Right hindlimb (tissue), 1 donor: Measurements from ENCODE around the gene CDC123.
A peak's percentile ranks its signal among the peaks of the same experiment; 100 is the strongest.
"Not testable (repeated sequence)": the region's sequence is repeated elsewhere in the genome, so short reads cannot be mapped to it uniquely, and the experiment has no call there.

ENCODE experiments used
- DNase-seq: peaks from one replicate; pipeline ENCODE4 v3.0.0-alpha.2; 2018

Gene CDC123

DNA sequence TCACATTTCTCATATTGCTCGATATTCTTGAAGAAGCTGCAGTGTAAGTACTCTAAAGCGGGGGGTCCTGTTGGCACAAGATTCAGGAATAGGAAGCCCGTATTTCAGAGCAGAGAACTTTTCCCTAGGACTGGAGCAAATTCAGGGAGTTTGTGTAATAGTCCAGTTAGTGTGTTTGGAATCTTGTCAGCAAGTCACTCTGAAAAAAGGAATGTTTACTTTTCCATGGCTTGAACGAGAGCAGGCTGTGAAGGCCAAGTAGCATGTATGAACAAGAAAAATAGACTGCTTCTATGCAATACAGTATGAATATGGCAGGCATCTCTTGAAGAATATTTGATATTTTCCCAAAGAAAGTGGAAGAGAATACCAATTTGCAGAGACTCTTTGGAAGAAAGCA is 39.8 kb downstream of the CDC123 start:
- DNase-seq = no peak

DNA sequence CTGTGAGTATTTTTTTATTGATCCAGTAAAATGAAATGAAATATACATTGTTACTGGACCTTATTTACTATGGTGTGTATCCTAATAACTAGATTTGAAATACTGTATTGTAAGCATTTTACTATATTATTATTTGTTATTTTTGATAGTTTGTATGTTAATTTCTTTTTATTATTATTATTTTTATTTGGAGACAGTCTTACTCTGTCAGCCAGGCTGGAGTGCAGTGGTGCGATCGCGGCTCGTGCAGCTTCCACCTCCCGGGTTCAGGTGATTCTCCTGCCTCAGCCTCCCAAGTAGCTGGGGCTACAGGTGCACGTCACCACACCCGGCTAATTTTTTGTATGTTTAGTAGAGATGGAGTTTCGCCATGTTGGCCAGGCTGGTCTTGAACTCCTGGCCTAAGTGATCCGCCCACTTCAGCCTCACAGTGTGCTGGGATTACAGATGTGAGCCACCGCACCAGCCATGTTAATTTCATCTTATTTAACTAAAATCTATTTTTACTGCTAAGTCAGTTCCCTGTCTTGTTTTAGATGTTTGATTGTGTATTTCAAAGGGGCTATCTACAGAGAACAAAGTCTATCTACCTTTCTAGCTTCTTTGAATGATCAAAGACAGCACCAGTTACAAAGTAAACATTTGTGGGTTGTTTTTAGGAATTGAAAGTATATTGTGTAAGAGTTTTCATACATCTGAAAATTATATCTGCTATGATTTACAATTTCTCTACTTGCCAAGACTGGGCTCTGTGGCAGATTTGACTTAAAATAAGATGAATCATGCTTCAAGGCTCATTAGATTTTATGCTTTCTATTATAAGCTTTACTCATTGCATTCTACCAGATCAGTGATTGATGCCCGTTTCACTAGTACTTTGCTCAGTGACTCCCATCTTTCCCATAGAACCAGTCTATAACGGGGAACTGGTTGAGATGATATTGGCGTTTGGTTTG is 41.6 kb downstream of the CDC123 start:
- no peak for DNase-seq

DNA sequence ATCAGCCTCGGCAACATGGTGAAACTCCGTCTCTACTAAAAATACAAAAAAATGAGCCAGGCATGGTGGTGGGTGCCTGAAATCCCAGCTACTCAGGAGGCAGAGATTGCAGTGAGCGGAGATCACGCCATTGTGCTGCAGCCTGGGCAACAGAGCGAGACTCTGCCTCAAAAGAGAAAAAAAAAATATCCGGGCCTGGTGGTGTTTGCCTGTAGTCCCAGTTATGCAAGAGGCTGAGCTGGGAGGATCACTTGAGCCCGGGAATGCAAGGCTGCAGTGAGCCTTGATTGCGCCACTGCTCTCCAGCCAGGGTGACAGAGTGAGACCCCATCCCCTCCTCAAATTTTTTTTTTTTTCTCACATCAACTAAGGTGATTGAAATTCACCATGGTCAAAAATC is 42.8 kb downstream of the CDC123 start:
- no peak for DNase-seq

- DNase-seq = peak; percentile 34
Measured at GRCh38 chr10:12241810-12242529, 46.0 kb downstream of the CDC123 start.

DNA sequence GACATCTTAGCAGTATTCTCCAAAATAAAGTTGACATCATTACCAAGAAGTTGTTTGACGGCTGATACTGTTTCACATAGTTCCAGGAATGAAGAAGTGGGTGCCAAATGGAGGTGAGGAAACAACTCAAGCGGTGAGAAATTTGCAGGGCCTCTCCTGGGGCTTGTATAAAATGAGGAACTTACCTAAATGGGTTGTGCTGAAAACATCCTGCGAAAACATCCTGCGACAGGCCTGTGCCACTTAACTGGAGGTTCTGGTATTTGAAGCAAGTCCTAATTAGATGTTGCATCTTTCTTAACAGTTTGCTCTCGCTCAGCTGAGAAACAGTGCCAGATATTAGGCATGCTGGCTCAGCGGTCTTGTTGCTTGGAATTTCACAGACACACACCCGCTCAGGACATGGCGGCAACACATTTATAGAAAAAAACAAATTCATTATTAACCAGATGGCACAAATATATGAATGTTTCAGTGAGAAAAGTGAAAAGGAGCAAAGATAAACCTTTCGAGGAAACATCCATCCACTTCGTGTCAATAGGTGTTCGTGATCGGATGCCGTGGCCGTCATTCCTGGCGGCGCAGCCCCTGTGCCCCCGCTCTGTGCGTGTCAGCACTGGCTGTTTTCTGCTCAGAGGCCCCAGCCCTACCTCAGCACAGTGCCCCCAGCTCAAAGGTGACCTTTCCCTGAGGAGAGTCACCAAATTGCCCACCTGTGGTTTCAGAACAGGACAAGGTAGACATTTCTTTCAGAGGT is 48.1 kb downstream of the CDC123 start:
- no peak for DNase-seq

GRCh38 chr10:12250181-12250580 is 54.2 kb downstream of the CDC123 start:
- no peak for DNase-seq

DNA sequence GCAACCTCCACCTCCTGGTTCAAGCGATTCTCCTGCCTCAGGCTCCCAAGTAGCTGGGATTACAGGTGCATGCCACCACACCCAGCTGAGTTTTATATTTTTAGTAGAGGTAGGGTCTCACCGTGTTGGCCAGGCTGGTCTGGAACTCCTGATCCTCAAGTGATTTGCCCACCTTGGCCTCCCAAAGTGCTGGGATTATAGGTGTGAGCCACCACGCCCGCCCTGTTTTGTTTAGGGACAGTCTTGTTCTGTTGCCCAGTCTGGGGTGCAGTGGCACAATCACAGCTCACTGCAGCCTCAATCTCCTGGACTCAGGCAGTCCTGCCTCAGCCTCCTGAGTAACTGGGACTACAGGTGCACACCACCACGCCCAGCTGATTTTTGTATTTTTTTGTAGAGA is 54.7 kb downstream of the CDC123 start:
- DNase-seq = not testable (repeated sequence)

- DNase-seq = no peak
Measured at GRCh38 chr10:12251581-12251980, 55.6 kb downstream of the CDC123 start.

- DNase-seq = no peak
Measured at GRCh38 chr10:12252882-12253546, 57.0 kb downstream of the CDC123 start.

DNA sequence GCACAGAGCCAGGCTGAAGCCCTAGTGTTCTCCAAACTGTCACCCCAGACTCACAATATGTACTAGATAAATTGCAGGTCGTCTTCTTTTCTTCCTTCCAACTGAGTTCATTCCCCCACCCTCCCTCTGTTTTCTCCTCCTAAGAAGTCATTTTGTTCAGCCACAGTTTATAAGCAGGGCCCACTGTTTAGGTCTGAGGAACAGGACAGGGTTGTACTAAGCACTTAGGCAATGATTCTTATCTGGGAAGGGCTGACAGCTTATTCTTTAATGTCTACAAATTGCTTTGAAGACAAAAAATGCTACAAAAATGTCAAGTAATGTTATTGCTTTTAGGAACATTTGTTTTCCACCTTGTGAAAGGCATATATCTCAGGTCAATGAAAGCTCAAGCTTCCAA is 59.1 kb downstream of the CDC123 start:
- DNase-seq = no peak

GRCh38 chr10:12259988-12260387 is 64.0 kb downstream of the CDC123 start:
- no peak for DNase-seq

GRCh38 chr10:12262278-12262981 is 66.4 kb downstream of the CDC123 start:
- no peak for DNase-seq

- DNase-seq = peak; percentile 82
Measured at GRCh38 chr10:12264204-12264940, 68.4 kb downstream of the CDC123 start.

- no peak for DNase-seq
Measured at GRCh38 chr10:12269056-12269455, 73.1 kb downstream of the CDC123 start.

DNA sequence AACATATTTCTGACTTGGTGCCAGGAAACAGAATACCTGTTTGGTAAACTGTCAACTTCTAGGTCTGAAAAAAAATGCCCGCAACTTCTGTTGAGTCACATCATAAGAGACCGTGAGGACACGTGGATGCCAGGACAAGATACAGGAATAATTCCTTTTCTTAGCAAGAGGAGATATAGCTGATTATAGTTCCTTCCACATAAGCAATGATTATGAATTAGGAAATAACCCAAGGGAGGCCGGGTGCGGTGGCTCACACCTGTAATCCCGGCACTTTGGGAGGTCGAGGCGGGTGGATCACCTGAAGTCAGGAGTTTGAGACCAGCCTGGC is 75.2 kb downstream of the CDC123 start:
- no peak for DNase-seq

- not testable (repeated sequence) for DNase-seq
Measured at GRCh38 chr10:12277862-12278261, 81.9 kb downstream of the CDC123 start.

- no peak for DNase-seq
Measured at GRCh38 chr10:12279281-12279680, 83.3 kb downstream of the CDC123 start.

- no peak for DNase-seq
Measured at GRCh38 chr10:12287772-12288171, 91.8 kb downstream of the CDC123 start.

DNA sequence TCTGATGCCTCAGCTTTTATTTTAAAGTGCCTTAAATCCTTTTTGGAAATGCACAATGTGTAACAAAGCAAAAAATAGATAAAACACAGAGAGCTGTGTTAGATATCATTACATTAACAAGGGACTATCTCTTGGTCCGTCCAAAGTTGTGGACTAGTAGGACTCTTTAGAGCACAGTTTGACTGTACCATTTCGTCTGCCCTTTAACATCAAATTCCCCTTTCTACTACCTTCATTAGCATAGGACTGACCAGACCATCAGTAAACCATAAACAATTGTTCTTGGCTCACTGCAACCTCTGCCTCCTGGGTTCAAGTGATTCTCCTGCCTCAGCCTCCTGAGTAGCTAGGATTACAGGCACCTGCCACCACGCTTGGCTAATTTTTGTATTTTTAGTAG is 101.8 kb downstream of the CDC123 start:
- not testable (repeated sequence) for DNase-seq

DNA sequence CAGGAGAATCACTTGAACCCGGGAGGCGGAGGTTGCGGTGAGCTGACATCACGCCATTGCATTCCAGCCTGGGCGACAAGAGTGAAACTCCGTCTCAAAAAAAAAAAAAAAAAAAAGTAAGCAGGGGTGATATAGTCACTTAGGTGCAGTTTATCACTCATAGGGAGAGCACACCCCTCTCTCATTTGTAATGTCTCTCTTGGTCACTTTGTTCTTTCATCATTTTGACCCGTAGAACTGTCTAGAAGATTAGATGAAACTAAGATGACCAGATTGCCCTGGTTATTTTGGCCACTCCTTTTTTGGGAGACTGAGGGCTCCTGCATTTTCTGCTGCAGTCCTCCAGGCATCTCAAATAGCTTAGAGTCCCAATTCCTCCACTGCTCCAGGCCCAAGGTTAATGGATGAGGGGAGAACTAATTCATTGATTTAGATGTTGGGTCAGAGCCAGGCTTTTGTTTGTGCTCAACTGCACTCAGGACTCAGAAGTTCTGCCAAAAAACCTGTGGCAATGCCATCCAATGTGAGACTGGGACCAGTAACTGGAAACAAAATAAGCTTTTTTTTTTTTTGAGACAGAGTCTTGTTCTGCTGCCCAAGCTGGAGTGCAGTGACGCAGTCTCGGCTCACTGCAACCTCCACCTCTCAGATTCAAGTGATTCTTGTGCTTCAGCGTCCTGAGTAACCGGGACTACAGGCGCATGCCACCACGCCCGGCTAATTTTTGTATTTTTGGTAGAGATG is 103.4 kb downstream of the CDC123 start:
- DNase-seq = no peak
